Keratinocyte (primary cell): ENCODE results near the gene VPS13D. TPM values are rescaled to one million over a fixed set of nuclear protein-coding genes. Genes with fewer than 3 reads are reported as not detected.

Source experiments
- DNase-seq: peaks from one replicate; pipeline ENCODE4 v3.0.0-alpha.2; 2011; ENCODE audit warnings: low read depth, missing footprints, low spot score
- FAIRE-seq: peaks from 2 replicates; lab custom pipeline; 2011; peaks lifted over from hg19 to GRCh38; lab: Jason Lieb, UNC
- H2AFZ ChIP-seq: 2 replicates; pipeline ENCODE4 v1.6.0; 2012; ENCODE audit warnings: low read length, control low read depth, inconsistent platforms; ENCODE audit not compliant: control insufficient read depth
- H3K27ac ChIP-seq: 2 replicates; pipeline ENCODE4 v1.5.1; 2011; ENCODE audit warnings: low read length; ENCODE audit not compliant: control insufficient read depth, insufficient read depth
- H3K27me3 ChIP-seq: 3 replicates; pipeline ENCODE4 v1.6.0; 2011; ENCODE audit warnings: low read length; ENCODE audit not compliant: control insufficient read depth, insufficient read depth; ENCODE audit errors: extremely low read depth
- H3K36me3 ChIP-seq, 2 experiments: 2 replicates in 1 of 2; 3 replicates in 1 of 2; pipeline ENCODE4 v1.5.1; 2011; ENCODE audit warnings: low read length in 2 of 2, mild to moderate bottlenecking in 1 of 2; ENCODE audit not compliant: control insufficient read depth in 2 of 2, insufficient read depth in 2 of 2; ENCODE audit errors: extremely low read depth in 1 of 2
- H3K4me1 ChIP-seq: 3 replicates; pipeline ENCODE4 v1.5.1; 2011; ENCODE audit warnings: low read length; ENCODE audit not compliant: control insufficient read depth, insufficient read depth; ENCODE audit errors: extremely low read depth
- H3K4me2 ChIP-seq: 3 replicates; pipeline ENCODE4 v1.6.0; 2011; ENCODE audit warnings: low read depth, low read length; ENCODE audit not compliant: control insufficient read depth, insufficient read depth; ENCODE audit errors: extremely low read depth
- H3K4me3 ChIP-seq, 3 experiments: fragments of 200-600 bp in 1 of 3; sonication (generic) in 1 of 3; 2 replicates in 2 of 3; 3 replicates in 1 of 3; pipeline ENCODE4 v1.5.1; 2011 to 2016; ENCODE audit warnings: low read length in 3 of 3, mild to moderate bottlenecking in 3 of 3, control low read depth in 2 of 3, inconsistent platforms in 1 of 3, low read depth in 1 of 3, mixed read lengths in 1 of 3, mixed run types in 1 of 3, moderate library complexity in 1 of 3; ENCODE audit not compliant: control insufficient read depth in 2 of 3, insufficient read depth in 2 of 3; ENCODE audit errors: extremely low read depth in 1 of 3
- H3K79me2 ChIP-seq: 2 replicates; pipeline ENCODE4 v1.6.0; 2012; ENCODE audit warnings: low read length; ENCODE audit not compliant: control insufficient read depth, insufficient read depth
- H3K9ac ChIP-seq: 3 replicates; pipeline ENCODE4 v1.6.0; 2011; ENCODE audit warnings: low read length; ENCODE audit not compliant: control insufficient read depth, insufficient read depth; ENCODE audit errors: extremely low read depth
- H3K9me1 ChIP-seq: 3 replicates; pipeline ENCODE4 v1.6.0; 2011; ENCODE audit warnings: low read length; ENCODE audit not compliant: control insufficient read depth, insufficient read depth; ENCODE audit errors: extremely low read depth
- H3K9me3 ChIP-seq: 2 replicates; pipeline ENCODE4 v1.5.1; 2012; ENCODE audit warnings: low read depth, low read length; ENCODE audit not compliant: control insufficient read depth
- H4K20me1 ChIP-seq: 3 replicates; pipeline ENCODE4 v1.6.0; 2011; ENCODE audit warnings: low read length; ENCODE audit not compliant: control insufficient read depth, insufficient read depth; ENCODE audit errors: extremely low read depth
- CTCF ChIP-seq, 3 experiments: IDR thresholded peaks in 1 of 3; conservative IDR thresholded peaks in 1 of 3; optimal IDR thresholded peaks in 1 of 3; 2 replicates in 2 of 3; 3 replicates in 1 of 3; pipeline versions ENCODE3 to v1.5.1; 2011; ENCODE audit warnings: low read length in 3 of 3, mild to moderate bottlenecking in 3 of 3, moderate library complexity in 2 of 3, control low read depth in 1 of 3, inconsistent platforms in 1 of 3; ENCODE audit not compliant: insufficient read depth in 2 of 3; ENCODE audit errors: extremely low read depth in 1 of 3
- EZH2 ChIP-seq: IDR thresholded peaks from one replicate; pipeline ENCODE4 v1.6.1; 2012; ENCODE audit warnings: inconsistent platforms, mild to moderate bottlenecking, low read length, moderate library complexity
- dilution Hi-C: fragments of 300-500 bp; cut with MboI; formaldehyde crosslinking; loops from one replicate; pipeline ENCODE4 v1.7.0; 2020; ENCODE audit warnings: low sequenced_read_pairs; ENCODE audit not compliant: extremely low pct_ligation_motif_present
- polyA plus RNA-seq, 5 experiments: library from polyadenylated mRNA; depleted of rRNA in 3 of 5; stranded (reverse) in 3 of 5; stranded (forward) in 1 of 5; unstranded in 1 of 5; fragments of >200 nt; gene quantifications; 1 replicate in 1 of 5; 2 replicates in 3 of 5; 3 replicates in 1 of 5; pipeline versions ENCODE4 v1.2.1 to v1.2.3, GENCODE V29; 2011 to 2012; ENCODE audit warnings: missing spikeins in 2 of 5, low read depth in 1 of 5, low replicate concordance in 1 of 5

VPS13D gene
- polyA plus RNA-seq, 1 donor (not counting 4 experiments of a cell fraction or from before 2014, with no cell fraction given): 19.0 TPM

- H3K36me3 ChIP-seq: peaks cover 11 to 16% of the 10 kb centered on the region in 2 experiments
- TF ChIP-seq CTCF (optimal IDR thresholded peaks at IDR 0.05 in 1 of 3, IDR thresholded peaks at IDR 0.05 in 1 of 3, conservative IDR thresholded peaks at IDR 0.05 in 1 of 3; ENCODE audit: extremely low read depth in 1 of 3, insufficient read depth in 2 of 3, low read length in 3 of 3) (no peak), EZH2 (no peak)
- FAIRE-seq: no peak
Measured at GRCh38 chr1:12416744-12417143, 186.9 kb downstream of the VPS13D start.

GRCh38 chr1:12417389-12417788 lies 187.6 kb downstream of the VPS13D start:
- Histone ChIP-seq H3K36me3 (peaks cover 11 to 16% of the 10 kb centered on the region in 2 experiments), H4K20me1 (no peaks in the 10 kb centered on the region)
- FAIRE-seq: no peak

More at GRCh38 chr1:12416744-12417143, 186.9 kb downstream of the VPS13D start:
- Histone ChIP-seq H3K27me3 (no peaks in the 10 kb centered on the region), H3K27ac (no peak overlapping the region), H3K4me2 (no peak overlapping the region), H3K79me2 (no peaks in the 10 kb centered on the region), H2AFZ (no peak overlapping the region), H3K4me1 (no peaks in the 10 kb centered on the region), H3K4me3 (no peak overlapping the region), H3K9ac (no peak overlapping the region), H3K9me3 (no peaks in the 10 kb centered on the region), H4K20me1 (no peaks in the 10 kb centered on the region), H3K9me1 (no peaks in the 10 kb centered on the region)
- dilution Hi-C loops: no loop called here
- DNase-seq: no peak

More at GRCh38 chr1:12417389-12417788, 187.6 kb downstream of the VPS13D start:
- dilution Hi-C loops: no loop called here
- H3K9me1 ChIP-seq: no peaks in the 10 kb centered on the region
- H3K4me1 ChIP-seq: no peaks in the 10 kb centered on the region
- no peaks in the 10 kb centered on the region for H3K27me3 ChIP-seq
- no peaks in the 10 kb centered on the region for H3K9me3 ChIP-seq
- H3K4me3 ChIP-seq: no peak overlapping the region
- no peak for DNase-seq
- H3K79me2 ChIP-seq: no peaks in the 10 kb centered on the region
- H3K9ac ChIP-seq: no peak overlapping the region
- no peak overlapping the region for H2AFZ ChIP-seq
- no peak overlapping the region for H3K4me2 ChIP-seq
- TF ChIP-seq CTCF (optimal IDR thresholded peaks at IDR 0.05 in 1 of 3, IDR thresholded peaks at IDR 0.05 in 1 of 3, conservative IDR thresholded peaks at IDR 0.05 in 1 of 3; ENCODE audit: extremely low read depth in 1 of 3, insufficient read depth in 2 of 3, low read length in 3 of 3) (no peak), EZH2 (no peak)
- no peak overlapping the region for H3K27ac ChIP-seq
